Measurements from ENCODE around the gene SPINT3.

The SPINT3 gene, protein sequence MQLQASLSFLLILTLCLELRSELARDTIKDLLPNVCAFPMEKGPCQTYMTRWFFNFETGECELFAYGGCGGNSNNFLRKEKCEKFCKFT

DNA sequence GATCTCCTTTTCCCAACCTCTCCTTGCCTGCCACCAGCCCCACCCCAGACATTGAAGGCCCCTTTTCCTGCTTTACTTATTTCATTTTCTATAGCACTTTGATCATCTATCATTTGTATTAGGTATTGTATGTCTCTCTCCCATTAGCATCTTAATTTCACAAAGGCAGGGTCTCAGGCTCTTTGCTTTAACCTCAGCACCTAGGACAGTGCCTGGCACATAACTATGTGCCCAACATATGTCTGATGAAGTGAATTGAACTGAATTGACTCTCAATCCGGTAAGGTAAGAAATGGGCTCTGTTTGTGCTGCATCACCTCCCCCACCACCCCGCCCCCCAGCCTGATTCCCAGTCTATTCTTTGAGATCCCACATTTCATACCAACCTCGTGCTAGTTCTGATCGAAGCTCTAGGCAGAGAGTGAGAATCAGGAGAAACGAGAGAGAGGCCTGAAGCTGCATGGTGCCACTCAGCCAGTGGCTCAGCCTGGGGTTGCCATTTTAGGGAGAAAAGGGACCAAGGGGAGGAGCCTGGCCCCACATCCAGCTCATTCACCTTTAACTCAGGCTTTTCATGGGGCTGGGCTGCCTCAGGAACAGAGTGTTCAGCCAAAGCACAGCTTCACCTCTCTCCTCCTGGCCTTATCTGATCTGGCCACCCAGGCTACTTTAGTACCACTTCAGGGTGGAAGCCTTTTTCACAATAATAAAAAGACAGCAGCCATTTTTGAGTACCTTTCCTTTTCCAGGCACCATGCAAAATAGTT, at the start of gene SPINT3:
SPINT3 (minus strand) TSS at position 476 of the 767 bp plus-strand sequence; CDS start at position 462, 14 bp downstream.
- no peak for DNase-seq (ENCODE audit: low read depth in 2 of 2)

DNA sequence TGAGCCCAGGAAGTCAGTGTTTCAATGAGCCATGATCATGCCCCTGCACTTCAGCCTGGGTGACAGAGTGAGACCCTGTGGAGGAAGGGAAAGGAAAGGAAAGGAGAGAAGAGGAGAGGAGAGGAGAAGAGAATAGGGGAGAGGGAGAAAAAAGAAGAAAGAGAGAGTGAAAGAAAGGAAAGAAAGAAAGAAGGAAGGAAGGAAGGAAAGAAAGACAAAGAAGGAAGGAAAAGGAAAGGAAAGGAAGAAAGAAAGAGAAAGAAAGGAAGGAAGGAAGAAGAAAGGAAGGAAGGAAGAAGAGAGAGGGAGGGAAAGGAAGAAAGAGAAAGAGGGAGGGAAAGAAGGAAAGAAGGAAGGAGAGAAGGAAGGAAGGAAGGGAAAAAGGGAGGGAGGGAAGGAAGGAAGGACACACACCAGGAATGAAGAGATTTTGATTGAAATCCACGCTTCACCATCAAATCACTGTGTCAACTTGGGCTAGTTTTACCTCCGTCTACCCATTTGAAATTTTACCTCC, 49.4 kb upstream of the SPINT3 start:
- no peak for DNase-seq (ENCODE audit: low read depth in 2 of 2)

- DNase-seq (ENCODE audit: low read depth in 2 of 2): no peak
These were observed 39.8 kb upstream of the SPINT3 start for GRCh38 chr20:45555198-45555597.

GRCh38 chr20:45552456-45552855, 37.0 kb upstream of the SPINT3 start:
- DNase-seq (ENCODE audit: low read depth in 2 of 2): no peak

DNA sequence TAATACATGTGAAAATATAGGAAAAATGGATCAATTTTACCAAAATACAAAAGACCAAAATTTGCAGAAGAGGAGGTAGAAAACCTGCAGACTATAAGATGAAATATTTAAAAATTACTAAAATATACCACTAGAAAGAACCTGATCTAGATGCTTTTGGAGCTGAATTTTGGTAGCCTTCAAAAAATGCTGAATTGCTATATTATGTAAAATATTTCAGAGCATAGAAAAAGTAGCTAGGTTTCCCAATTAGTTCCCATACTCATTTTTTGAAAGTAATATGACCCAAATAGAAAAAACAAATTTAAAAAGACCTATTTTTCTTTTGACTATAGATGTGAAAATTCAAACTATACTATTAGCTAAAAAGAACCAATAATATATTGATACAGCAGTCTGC, 35.3 kb upstream of the SPINT3 start:
- no peak for DNase-seq (ENCODE audit: low read depth in 2 of 2)

DNA sequence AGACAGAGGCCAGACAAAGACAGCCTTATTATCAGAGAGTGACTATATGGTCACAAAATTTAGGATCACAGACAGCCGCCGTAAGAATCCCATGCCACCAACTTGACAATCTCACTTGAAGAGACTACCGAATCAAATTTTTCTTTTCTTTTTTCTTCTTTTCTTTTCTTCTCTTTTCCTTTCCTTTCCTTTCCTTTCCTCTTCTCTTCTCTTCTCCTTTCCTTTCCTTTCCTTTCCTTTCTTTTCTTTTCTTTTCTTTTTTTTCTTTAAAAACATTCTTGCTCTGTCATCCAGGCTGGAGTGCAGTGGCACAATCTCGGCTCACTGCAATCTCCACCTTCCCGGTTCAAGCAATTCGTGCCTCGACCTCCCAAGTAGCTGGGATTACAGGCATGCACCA, 33.0 kb upstream of the SPINT3 start:
- DNase-seq (ENCODE audit: low read depth in 2 of 2): no peak

DNA sequence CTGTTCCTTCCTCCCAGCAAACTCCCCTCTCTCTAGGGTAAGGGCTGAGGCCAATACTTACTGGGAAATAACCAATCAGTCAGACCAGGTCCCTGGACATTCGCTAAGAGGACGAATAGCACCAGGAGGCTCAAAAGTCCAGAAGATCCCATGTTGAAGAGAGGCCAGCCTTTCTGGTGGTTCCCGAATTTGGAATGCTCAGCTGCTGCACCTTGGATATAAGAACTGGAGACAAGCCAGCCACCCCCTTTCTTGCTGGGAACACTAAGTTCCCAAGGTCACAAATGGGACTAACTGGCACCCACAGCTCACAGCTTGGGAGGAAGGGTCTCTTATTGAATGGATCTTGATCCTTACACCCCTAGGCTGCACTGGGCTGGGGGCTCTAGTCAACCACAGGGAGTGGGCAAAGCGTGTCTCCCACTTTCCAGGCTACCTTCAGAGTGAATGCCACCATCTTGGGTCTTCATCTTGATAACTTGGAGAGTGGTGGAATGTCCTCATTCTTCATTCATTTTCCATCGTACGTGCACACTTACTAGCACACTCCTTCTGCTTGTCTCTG, 31.9 kb upstream of the SPINT3 start, which contains the start of gene EPPIN:
EPPIN (minus strand) TSS at position 196 of the 565 bp plus-strand sequence; CDS start at position 152, 44 bp downstream.
- DNase-seq (ENCODE audit: low read depth in 2 of 2): no peak

DNA sequence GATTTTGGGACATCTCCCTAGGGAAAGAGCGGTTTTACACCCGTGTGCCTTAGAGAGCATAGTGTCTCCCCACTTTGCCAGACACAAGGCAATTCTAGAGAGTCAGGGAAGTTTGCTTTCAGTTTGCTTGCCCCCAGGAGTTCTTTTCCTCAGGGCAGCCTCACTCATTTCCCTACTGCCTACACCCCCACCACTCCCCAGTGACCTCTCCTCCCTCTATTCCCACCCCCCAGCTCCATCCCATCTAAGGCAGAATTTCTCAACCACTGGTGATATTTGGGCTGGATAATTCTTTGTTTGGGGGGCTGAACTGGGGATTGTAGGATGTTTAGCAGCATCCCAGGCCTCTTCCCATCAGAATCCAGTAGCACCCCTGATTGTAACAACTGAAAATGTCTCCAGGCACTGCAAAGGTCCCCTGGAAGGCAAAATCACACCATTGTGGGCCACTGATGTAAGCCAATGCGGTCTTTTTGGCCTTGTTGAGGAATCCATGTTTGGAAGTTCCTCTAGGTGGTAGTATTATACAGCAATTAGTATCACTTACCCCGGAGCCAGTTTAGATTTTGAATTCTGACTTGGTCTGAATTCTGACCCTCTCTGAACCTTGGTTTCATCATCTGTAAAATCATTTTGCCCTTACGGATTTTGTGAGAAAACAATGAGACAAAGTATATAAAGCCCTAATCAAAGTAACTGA, 30.5 kb upstream of the SPINT3 start:
- DNase-seq (ENCODE audit: low read depth in 2 of 2): no peak

GRCh38 chr20:45545351-45545750, 29.9 kb upstream of the SPINT3 start:
- DNase-seq (ENCODE audit: low read depth in 2 of 2): no peak

GRCh38 chr20:45539382-45539781, 24.0 kb upstream of the SPINT3 start, which contains the start of gene WFDC6:
WFDC6 (minus strand) TSS chr20:45539482; CDS start chr20:45539407, 75 bp downstream.
- DNase-seq (ENCODE audit: low read depth in 2 of 2): no peak

- DNase-seq (ENCODE audit: low read depth in 2 of 2): no peak
These were observed 22.9 kb upstream of the SPINT3 start for GRCh38 chr20:45538209-45538799.

GRCh38 chr20:45527294-45527693, 11.9 kb upstream of the SPINT3 start:
- DNase-seq (ENCODE audit: low read depth in 2 of 2): no peak

DNA sequence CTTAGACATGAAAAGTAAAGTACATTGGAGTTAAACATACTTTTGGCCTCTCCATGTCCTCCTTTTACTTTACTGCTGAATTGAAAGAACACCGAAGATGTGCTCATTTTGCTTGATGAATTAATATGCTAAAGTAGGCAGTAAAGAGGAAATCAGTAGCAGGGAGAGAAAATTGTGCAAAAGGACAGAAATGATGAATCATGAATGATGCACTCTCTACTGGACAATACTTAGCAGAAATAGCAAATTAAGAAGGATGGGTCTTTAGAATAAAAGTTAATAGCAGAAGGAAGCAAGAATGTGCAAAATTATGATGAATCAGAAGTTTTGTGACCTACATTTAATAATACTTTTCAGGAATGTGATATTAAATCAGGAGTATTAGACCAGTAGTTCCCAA, 8.4 kb upstream of the SPINT3 start:
- DNase-seq (ENCODE audit: low read depth in 2 of 2): no peak

DNA sequence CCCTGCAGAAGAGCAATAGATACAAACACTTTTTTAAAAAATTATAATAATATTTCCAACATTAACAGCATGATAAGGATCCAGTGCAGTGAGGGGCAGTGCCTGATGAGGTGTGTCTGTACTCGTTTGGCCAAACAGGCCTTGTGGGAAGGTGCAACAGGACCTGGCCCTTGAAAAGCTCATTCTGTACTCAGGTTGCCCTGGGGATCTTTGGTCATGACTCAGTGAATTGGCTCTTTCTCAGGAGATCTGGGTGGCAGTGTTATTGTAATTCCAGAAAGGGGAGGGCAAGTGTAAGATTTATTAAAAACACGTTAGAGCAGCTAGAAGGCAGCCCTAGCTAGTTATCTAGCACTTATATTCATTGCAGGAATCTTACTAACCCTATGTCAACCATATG, 2.9 kb upstream of the SPINT3 start:
- no peak for DNase-seq (ENCODE audit: low read depth in 2 of 2)

DNA sequence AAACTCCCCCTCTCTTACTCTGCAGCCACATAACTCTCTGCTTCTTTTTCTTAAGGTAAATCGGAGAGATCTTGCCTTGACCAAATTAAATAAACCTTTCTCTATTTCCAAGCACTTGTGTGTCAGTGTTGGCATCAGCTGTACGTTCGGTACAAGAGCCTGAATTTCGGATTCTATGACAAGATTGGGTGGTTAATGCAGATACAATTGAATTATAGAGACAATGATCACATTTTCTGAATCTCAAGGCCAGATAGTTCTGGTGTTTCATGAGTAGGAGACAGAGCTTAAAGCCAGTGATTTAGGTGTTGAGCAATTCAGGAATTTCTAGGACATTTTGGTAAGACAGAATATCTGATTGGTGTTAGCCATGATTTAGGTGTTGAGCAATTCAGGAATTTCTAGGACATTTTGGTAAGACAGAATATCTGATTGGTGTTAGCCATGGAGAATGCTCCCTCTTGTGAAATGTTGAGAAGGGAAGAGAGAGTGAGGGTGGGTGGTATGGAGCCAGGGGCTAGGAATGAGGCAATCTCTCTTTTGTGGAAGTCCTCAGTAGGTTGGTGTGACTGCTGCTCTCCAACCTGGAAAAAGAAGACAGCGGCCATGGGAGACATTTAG, 5.1 kb downstream of the SPINT3 start:
- no peak for DNase-seq (ENCODE audit: low read depth in 2 of 2)

- no peak for DNase-seq (ENCODE audit: low read depth in 2 of 2)
These were observed 6.3 kb downstream of the SPINT3 start for GRCh38 chr20:45509091-45509490.

- DNase-seq (ENCODE audit: low read depth in 2 of 2): no peak
These were observed 7.1 kb downstream of the SPINT3 start for GRCh38 chr20:45508068-45508886.

- DNase-seq (ENCODE audit: low read depth in 2 of 2): no peak
These were observed 8.2 kb downstream of the SPINT3 start for GRCh38 chr20:45507011-45507820.

DNA sequence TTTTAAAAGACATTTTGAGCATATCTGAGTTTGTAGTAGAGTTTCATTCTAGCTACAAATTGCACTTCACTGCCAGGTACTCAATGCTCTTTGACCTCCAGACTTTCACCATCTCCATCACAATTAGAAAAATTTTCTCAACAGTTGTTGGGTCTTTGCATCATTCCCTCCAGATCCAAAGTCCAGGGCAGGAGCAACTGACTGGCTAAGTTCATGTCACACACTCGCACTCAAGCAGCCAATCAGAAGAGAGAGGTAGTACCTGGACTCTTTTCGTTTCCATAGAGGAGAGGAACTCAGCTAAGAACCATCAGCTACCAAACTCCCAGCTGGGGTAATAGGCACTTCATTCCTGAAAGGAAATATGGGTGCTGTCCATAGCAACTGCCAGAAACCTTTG, 9.0 kb downstream of the SPINT3 start:
- no peak for DNase-seq (ENCODE audit: low read depth in 2 of 2)

DNA sequence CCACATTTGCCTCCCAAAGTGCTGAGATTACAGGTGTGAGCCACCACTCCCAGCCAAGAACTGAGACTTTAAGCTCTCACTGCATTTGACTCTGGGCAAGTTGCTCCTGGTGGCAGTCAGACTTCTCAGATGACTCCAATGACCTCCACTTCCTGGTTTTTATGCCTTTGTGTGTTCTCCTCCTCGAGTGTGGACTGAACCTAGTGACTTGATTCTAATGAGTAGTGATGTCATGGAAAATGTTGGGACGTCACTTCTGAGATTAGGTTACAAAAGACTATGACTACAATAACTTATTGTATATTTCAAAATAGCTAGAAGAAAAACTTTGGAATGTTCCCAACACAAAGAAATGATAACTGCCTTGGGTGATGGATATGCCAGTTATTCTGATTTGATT, 12.0 kb downstream of the SPINT3 start:
- DNase-seq (ENCODE audit: low read depth in 2 of 2): no peak
